Skeletal muscle cell (primary cell): Measurements from ENCODE around the gene EIF4A2.
A peak's percentile ranks its signal among the peaks of the same experiment; 100 is the strongest.

Experiments used
- DNase-seq: peaks from one replicate; pipeline ENCODE4 v3.0.0-alpha.2; 2010; ENCODE audit warnings: low read depth
- H3K4me3 ChIP-seq: 2 replicates; pipeline ENCODE4 v1.5.1; 2011; ENCODE audit warnings: low read depth, mild to moderate bottlenecking, control low read depth, low read length, moderate library complexity

EIF4A2 gene

DNA sequence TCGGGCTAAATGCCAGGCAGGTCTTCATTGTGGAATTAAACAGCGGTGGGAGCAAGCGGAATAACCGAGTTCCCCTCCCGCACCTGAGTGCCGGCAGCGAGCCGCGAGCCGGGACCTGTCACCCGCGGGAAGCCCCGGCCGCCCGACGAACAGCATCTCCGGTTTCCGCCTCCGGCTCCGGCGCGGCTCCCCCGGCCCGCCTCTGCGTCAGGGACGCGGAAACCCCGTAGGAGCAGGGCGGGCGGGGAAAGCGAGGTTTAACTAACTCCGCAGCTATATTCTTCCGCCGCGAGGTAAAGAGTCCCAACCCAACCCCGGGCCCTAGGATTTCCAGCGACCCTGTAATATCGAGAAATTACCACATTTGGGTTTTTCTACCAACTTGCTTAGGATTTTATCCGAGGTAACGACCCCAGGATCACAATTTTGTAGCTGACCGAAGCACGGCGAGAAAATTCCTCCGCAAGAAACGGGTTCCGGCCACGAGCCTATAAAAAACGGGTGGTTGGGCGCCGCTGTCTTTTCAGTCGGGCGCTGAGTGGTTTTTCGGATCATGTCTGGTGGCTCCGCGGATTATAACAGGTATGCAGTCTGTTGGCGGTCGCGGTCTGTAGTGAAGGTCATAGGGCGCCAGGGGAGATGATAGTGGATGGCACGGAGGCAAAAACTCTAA lies at the start of gene EIF4A2:
Gene EIF4A2 (plus strand): TSS at position 520 of the 673 bp plus-strand sequence. CDS start 34 bp downstream, at position 554.
- DNase-seq, result peak; percentile 66
- peak within 1 kb of the TSS; percentile 73 for H3K4me3 ChIP-seq

DNA sequence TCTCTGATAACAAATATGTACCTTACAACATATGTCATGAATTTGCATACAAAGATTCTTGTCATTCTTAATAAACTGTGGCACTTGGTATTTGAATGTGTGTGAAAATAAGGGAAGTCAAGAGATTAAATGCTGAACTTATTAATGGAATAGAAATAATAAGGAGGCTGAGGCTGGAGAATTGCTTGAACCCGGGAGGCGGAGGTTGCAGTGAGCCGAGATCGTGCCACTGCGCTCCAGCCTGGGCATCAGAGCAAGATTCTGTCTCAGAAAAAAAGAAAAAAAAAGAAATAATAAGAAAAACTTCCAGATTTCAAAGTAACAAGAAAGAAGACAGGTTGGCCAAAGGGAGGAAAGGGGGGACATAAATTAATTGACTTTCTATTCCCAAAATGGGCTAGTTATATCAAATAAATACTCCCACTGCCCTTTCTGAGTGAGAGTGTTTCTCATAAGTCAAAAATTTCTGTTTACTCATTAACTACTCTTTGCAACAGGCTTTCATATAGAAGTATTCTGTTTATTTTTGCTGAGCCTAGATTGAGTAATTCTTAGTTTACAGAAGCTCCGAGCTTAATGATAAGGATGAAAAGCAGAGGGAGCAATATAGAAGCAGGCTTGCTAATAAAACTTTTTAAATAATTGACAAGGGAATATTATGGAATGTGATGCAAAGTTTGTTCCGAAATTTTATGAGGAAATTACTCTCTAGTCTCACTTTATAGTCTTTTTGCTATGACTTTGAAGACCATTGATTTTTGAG lies 40.6 kb upstream of the EIF4A2 start:
- no peak for DNase-seq
- H3K4me3 ChIP-seq, result no peak overlapping the region

DNA sequence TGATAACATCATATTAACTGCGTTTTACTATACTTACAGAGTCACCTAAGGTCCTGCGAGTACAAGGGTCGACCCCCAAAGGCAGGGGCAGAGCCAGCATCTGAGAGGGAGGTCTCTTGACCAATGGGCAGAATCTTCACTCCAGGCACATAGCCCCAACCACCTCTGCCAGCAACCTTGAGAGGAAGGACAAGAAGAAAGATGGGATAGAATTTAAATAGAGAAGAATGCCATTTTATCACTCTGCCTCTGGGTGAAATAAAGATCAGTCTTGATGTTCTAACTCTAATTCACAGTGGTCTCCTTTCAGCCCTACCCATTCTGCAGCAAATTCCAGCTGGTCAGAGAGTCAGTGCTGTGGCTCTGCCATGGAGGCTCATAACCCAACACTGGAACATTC lies 39.7 kb upstream of the EIF4A2 start:
- no peak overlapping the region for H3K4me3 ChIP-seq
- DNase-seq, result no peak

DNA sequence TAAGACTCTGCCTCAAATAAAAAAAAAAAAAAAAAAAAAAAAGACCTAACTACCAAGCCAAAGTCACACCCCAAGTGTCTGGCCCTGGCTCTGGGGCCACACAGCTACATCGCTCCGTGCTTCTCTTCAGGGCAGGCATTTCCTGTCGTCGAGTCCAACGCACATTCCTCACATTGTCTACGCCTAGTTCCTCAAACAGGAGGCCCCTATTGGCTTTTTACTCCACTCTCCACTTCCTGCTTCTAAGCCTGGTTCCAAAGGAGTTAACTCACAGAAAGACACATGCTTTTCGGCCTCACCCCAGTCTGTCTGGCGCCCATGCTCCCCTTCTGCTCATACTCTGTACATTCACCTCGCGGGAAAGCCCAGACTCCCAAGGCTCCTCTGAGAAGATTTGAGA lies 37.4 kb upstream of the EIF4A2 start:
- peak; percentile 1 for DNase-seq

DNA sequence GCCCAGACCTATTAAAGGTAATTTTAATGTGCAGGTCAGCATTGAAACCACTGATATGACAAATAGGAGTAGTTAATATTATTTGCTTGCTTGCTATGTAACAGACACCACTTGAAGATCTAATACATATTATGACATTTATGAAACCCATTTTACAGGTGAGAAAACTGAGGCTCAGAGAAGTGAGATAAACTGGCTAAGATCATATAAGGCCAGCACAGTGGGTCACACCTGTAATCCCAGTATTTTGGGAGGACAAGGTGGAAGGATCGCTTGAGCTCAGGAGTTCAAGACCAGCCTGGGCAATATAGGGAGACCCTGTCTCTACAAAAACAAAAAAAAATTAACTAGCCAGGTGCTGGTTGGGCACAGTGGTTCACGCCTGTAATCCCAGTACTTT lies 33.1 kb upstream of the EIF4A2 start:
- DNase-seq, result no peak
- no peak overlapping the region for H3K4me3 ChIP-seq

More for the DNA sequence above, 37.4 kb upstream of the EIF4A2 start:
- H3K4me3 ChIP-seq, result no peak overlapping the region

DNA sequence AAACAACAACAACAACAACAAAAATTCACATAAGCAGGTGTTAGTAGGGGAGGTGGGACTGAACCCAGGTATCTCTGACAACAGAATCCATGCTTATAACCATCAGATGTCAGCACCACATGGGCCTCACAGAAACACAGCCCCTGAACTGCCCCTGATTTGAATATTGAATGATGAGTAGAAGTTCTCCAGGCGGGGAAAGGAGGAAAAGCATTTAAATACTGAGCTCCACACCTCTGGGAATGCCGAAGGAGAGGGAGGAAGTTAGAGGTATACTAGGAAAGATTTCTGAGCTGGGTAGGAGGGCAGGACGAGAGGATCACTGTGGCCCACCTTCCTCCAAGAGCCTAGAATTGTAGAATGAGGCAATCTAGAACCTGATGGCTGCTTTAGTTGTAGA lies 31.9 kb upstream of the EIF4A2 start:
- DNase-seq, result no peak
- no peak overlapping the region for H3K4me3 ChIP-seq

DNA sequence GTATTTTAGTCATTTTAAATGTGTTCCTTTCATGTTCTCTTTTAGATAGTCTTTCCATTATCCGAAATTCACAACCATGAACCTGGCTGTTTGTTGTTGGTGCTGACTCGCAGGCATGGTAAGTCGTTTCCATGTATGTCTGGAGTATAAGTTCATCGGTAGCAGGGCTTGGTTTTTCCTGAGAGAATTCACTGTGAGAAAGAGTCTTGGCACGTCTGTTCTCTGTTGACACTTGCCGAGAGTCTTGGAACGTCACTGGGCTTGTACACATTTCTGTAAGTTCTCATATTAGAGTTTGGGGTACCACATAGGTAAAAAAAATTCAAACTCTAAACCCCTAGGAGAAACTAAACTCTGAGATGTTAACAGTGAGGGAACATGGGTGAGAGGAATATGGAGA lies 29.4 kb upstream of the EIF4A2 start:
- H3K4me3 ChIP-seq, result no peak overlapping the region
- no peak for DNase-seq

DNA sequence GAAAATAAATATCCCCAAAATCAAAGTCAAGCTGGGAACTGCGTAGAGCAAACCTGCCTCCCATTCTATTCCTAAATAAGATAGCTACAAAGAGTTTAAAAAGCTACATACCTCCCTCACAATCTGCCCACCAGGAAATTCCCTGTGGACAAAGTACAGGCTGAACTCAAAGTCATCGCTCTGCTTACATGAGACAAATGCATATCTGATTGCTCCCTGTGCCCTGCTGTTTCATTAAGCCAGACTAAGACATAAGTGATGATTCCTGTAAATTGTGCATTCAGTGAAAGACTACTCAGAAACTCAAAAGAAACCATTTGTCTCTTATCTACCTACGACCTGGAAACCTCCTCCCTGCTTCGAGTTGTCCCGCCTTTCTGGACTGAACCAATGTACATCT lies 28.5 kb upstream of the EIF4A2 start:
- no peak for DNase-seq
- H3K4me3 ChIP-seq, result no peak overlapping the region

DNA sequence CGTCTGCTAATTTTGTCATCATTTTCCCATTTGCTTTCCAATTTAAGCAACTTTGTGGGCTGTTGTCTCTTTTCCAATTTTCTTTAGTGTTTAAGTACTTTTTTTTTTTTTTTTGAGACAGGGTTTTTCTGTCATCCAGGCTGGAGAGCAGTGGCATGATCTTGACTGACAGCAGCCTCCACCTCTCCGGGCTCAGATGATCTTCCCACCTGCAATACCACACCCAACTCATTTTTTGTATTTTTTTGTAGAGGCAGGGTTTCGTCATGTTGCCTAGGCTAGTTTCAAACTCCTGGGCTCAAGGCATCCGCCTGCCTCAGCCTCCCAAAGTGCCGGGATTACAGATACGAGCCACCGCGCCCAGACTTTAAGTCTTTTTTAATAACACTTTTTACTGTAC lies 26.2 kb upstream of the EIF4A2 start:
- H3K4me3 ChIP-seq, result no peak overlapping the region

DNA sequence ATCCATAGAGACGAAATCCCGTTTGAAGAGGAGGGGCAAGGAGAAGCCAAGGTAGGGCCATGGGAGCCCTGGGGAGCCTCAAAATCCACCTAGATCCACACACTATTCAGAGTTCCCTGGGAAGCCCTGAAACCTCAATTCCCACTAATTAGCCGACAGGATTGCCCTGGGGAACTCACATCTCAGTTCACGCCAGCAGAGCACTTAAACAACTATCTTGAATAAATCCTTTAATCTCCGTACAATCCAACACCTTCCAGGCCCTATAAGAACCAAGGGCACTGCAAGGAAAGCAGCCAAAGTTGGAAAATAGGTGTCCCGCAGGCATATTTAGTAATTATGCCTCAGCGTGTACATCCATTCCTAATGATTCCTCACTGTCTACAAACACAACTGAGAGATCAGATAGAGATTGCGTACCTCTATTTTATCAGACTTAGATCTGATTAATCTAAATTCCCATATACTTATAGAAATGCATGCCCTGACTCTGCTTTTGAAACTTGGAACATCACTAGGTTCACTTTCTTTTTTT lies 25.6 kb upstream of the EIF4A2 start:
- no peak overlapping the region for H3K4me3 ChIP-seq

More for the DNA sequence above, 26.2 kb upstream of the EIF4A2 start:
- no peak for DNase-seq

DNA sequence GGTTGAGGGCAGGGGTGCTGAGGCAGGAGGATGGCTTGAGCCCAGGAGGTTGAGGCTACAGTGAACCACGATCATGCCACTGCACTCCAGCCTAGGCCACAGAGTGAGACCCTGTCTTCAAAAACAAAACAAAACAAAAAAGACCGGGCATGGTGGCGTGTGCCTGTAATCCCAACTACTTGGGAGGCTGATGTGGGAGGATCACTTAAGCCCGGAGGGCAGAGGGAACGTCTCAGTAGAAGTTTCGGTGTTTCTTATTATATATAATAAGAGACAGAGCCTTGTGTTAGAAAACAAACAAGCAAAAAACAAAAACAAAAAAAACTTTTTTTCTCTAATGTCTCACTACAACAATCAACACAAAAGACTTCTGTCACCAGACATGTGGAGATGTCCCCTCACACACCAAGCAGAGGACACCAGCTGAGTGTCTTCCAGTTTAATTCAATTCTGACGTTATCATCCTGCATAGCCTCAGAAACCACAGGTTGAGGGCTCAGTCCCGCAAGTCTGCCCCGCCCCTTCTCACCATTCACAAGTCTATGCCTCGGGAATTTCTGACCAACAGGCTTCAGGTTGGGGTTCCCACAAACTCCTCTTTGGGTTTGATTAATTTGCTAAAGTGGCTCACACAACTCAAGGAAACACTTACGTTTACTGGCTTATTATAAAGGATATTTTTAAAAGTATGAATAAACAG lies 24.0 kb upstream of the EIF4A2 start:
- no peak for DNase-seq
- H3K4me3 ChIP-seq, result no peak overlapping the region

More for the DNA sequence above, 25.6 kb upstream of the EIF4A2 start:
- DNase-seq, result no peak

DNA sequence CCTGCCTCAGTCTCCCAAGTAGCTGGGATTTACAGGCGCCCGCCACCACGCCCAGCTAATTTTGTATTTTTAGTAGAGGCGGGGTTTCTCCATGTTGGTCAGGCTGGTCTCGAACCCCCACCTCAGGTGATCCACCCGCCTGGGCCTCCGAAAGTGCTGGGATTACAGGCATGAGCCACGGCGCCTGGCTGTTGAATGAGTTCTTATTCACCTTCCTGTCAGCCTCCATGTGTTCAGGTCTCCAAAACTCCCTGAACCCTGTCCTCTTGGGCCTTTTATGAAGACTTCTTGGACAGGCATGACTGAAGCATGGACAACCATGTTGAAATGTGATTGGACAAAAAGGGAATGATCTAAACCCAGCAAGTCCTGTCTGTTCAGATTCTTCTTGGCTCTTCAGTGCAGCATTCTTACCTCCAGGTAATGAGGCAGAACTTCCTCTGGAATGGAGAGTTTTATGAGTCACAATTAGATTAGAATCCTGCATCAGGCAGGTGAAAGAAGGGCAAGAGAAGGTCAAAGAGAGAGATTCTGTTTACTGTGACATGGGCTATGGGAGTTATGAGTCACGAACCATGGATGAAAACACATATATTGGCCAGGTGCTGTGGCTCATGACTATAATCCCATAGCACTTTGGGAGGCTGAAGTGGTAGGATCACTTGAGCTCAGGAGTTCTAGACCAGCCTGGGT lies 23.1 kb upstream of the EIF4A2 start:
- no peak for DNase-seq
- no peak overlapping the region for H3K4me3 ChIP-seq

DNA sequence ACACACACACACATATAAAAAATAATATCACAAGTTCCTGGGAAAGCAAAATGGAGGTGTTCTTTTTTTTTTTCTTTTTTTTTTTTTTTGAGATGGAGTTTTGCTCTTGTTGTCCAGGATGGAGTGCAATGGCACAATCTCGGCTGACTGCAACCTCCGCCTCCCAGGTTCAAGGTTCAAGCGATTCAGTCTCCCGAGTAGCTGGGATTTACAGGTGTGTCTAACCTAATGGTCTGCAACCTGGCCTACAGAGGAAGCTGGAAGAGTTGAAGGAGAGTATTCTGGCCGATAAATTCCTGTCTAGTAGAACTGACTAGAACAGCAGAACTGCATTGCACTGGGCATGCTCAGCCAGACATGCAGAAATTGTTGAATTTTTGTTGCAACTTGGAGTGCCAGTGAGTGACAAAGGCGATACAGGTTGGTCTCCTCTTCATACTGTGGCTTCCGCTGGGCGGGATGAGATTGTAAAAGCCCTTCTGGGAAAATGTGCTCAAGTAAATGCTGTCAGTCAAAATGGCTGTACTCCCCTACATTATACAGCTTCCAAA lies 22.4 kb upstream of the EIF4A2 start:
- DNase-seq, result no peak
- H3K4me3 ChIP-seq, result no peak overlapping the region

DNA sequence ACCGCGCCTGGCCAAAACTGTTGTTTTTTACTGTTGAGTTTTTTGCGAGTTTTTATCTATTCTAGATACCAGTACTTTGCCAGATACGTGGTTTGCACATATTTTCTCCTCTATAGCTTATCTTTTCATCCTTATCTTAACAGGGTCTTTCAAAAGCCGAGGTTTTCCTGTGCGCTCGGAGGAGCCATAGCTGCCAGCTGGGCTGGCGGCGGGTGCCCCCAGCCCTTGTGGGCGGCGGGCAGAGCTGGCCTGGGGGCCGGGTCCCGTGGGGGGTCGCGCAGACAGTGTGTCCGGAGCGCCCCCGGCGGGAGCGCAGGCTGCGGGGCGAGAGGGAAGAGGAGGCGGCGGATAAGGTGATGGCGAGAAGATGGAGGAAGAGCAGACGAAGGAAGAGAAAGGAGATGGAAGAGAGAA lies 11.1 kb upstream of the EIF4A2 start:
- peak overlapping the region; percentile 42 for H3K4me3 ChIP-seq
- DNase-seq, result no peak

DNA sequence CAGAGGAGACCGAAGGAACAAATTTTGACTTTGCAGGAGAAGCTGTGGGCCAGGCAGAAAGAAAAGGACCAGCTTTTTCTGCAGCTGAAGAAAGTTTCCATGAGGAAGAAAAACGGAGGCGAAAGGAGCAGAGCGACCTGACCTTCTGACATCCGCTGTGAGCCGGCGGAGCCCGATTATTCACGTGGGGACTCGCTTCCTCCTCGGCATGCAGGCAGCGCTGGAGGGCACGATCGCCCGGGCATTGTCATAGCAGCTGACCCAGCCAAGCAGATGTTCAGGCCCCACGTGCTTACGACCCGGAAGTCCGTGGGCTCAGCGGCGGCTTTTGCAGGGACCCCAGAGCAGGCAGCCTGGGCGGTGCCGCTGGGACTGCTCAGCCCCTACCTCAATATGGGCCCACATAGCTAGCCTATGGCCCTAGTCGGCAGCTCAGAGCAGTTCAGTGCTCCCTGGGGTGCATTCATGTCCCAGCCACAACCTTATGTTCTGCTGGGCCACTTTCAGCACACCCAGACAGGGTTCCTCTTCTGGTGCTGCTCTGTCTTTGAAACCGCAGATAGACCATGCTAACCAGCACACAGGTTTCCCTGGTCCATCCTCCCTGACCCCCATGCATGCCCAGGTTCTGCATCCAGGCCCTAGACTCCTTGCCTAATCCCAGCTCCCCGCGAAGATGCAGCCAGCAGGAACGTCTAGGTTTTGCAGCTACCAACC lies 10.5 kb upstream of the EIF4A2 start:
- H3K4me3 ChIP-seq, result peak overlapping the region; percentile 42
- DNase-seq, result no peak

DNA sequence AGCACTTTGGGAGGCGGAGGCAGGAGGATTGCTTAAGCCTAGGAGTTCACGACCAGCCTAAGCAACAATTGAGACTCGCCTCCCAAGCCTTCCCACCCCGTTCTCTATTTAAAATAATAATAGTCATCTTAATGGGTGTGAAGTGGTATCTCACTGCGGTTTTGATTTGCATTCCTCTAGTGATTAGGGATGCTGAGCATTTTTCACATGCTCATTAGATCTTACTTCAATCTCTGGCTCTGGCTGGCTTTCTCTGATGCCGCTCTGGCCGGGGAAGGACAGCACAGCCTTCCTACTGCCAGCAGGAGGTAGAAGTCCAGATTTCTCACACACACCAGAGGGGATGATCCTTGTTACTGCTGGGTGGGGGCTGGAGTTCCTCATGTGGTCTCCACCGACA lies 7.4 kb upstream of the EIF4A2 start:
- no peak overlapping the region for H3K4me3 ChIP-seq
- DNase-seq, result no peak

DNA sequence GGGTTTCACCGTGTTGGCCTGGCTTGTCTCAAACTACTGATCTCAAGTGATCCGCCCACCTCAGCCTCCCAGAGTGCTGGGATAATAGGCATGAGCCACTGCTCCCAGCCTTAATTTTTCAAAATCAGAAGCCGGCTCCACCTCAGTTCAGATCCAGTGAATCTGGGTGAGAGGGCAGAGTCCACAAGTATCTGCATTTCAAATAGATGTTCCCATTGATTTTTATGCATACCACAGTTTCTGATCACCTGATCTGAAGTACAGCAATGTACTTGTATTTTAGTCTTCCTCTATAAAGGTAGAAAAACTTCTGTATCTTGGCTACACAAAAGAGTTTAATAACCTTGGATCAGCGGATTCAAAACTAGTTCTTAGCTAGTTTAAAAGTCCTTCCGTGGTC lies 4.2 kb upstream of the EIF4A2 start:
- no peak for DNase-seq
- H3K4me3 ChIP-seq, result no peak overlapping the region

DNA sequence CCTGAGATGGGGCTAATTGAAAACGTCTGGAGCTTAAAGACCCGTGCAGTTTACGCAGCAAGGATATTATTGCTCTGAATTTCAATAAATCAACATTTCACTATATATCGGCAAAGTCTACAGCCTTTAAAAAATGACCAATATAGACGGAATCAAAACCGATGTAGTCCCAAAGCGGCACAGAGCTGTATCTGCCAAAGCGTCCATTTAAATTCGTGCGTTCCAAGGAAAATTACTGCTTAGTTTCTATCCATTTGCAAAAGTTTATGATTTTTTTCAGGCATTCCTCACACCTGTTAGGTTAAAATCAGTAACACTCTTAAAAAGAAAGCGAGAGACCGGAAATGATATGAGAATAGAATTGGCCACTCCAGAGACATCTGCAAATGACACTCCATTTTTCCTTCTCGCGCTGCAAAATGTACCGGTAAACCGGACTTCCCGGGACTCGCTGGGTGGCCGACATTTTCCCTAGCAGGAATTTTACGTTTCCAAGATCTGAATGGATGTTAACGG lies 777 bp upstream of the EIF4A2 start:
- H3K4me3 ChIP-seq, result peak overlapping the region; percentile 73
- no peak for DNase-seq
